CD4-positive, alpha-beta T cell treated with Interleukin-4 for 4 hours (primary cell): ENCODE data around the gene BEST4.
"Not testable (repeated sequence)": the region's sequence is repeated elsewhere in the genome, so short reads cannot be mapped to it uniquely, and the experiment has no call there.

Source experiments
- DNase-seq: peaks from one replicate; pipeline ENCODE4 v3.0.0-alpha.2; 2020

BEST4 gene

DNA sequence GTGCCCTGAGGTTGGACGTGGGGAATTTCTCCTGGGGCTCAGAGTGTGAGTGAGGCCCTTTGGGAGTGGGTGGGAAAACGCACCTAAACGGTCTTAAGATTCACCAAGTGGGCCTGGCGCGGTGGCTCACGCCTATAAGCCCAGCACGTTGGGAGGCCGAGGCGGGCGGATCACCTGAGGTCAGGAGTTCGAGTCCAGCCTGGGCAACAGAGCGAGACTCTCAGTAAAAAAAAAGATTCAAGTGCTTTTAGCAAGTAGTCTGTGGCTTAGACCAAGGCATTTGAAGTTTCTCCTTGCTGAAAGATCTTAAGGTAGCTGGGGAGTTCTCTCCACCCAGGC lies 11.3 kb downstream of the BEST4 start:
- no peak for DNase-seq

GRCh38 chr1:44775930-44776729 lies 11.8 kb downstream of the BEST4 start:
- peak; percentile 37 for DNase-seq

DNA sequence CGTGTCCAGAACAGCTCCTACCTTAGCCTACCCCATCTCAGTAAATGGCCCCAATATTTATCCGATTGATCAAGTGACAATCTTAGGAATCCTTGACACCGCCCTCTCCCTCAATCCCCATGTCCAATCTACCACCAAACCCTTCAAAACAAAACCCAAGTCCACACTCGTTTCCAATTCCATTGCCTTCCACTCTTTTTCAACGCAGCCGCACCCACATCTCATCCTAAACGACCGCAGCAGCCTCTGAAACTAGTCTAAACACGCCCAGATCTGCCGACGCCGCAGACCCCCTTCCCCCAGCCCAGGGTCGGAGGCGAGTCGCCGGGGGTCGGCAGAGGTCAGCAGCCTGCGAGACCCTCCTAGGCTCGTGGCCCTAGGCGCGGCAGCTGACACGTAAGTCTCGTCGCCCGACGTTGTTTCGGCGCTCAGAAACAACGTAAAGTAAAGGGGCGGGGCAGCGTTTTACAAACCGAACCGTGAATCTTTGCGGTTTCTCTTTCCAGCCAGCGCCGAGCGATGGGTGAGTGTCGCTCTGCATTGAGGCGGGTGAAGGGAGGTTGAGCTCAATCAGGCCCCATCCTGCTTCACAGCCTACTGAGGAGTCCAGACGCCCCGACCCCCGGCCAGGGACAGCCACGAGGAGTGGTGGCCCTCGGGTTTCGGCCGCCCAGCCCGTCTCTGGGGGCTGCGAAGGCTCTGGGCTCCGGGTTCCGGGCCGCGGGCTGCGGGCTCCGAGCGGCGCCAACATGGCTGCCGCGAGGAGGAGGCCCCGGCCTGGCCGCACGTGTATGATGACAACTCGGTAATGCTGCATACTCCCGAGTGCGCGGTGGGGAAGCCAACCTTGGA lies 12.7 kb downstream of the BEST4 start, which contains the start of gene RPS8:
Gene RPS8, plus strand, starts transcription at position 463 of the 852 bp plus-strand sequence. Its CDS starts 57 bp downstream, at position 520.
- DNase-seq, result peak; percentile 90

- DNase-seq, result not testable (repeated sequence)
Measured at GRCh38 chr1:44766421-44766820, 21.5 kb downstream of the BEST4 start.

- no peak for DNase-seq
Measured at GRCh38 chr1:44760876-44761275, 27.1 kb downstream of the BEST4 start.

GRCh38 chr1:44759077-44759476 lies 28.9 kb downstream of the BEST4 start:
- no peak for DNase-seq

- no peak for DNase-seq
Measured at GRCh38 chr1:44757420-44757819, 30.6 kb downstream of the BEST4 start.

GRCh38 chr1:44747878-44748277 lies 40.1 kb downstream of the BEST4 start:
- no peak for DNase-seq

- no peak for DNase-seq
Measured at GRCh38 chr1:44743211-44743610, 44.8 kb downstream of the BEST4 start.

DNA sequence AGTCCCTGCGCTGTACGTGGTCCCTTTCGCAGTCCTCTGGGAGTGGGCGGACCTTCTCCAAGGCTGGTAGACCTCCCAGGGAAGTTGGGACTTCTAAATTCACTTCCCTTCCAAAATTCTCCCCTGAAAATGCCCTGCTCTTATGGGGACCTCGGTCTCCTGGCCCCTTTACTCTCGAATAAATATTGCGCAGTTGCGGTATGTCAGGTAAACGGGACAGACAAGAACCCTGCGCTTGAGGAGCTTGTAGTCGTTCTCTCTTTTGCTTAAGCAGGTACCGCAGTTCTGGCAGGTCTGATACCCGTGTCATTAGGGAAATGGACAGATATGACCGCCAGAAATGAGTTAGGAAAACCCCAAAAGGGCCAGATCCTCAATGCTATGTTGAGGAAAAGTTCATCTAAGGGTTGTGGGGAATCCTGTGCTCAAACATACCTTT lies 47.8 kb downstream of the BEST4 start:
- no peak for DNase-seq

GRCh38 chr1:44739307-44740178 lies 48.4 kb downstream of the BEST4 start, which contains the start of gene KIF2C:
TSS of gene KIF2C (plus strand) at chr1:44739837. CDS start at chr1:44739933, 96 bp downstream.
- peak; percentile 95 for DNase-seq

DNA sequence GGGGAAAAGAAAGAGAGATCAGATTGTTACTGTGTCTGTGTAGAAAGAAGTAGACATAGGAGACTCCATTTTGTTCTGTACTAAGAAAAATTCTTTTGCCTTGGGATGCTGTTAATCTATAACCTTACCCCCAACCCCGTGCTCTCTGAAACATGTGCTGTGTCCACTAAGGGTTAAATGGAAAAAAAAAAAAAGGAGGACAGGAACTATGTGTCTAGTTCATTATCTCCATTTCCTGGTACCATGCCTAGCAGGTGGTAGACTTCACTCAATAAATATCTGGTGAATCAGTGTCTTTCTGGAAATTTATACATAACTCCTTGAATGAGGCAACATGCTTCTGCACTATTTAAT lies 49.0 kb downstream of the BEST4 start:
- DNase-seq, result not testable (repeated sequence)

DNA sequence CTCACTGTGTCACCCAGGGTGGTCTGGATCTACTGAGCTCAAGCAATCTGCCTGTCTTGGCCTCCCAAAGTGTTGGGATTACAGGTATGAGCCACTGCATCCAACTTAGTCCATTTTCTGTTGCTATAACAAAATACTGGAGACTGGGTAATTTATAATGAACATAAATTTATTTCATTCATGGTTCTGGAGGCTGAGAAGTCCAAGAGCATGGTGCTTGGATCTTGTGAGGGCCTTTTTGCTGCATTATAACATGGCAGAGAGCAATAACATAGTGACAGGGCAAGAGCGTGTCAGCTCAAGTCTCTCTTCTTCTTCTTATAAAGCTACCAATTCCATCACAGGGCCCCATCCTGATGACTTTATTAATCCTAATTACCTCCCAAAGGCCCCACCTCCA lies 52.0 kb downstream of the BEST4 start:
- DNase-seq, result no peak

- DNase-seq, result no peak
Measured at GRCh38 chr1:44733784-44734183, 54.2 kb downstream of the BEST4 start.
